HG02623 (cell line): Measurements from ENCODE around the gene PLOD3.

Experiments used
- ATAC-seq: cut with Tn5 transposase; IDR thresholded peaks from one replicate; pipeline ENCODE4 v1.9.1; 2021; ENCODE audit warnings: moderate library complexity; ENCODE audit not compliant: unreplicated experiment

Gene PLOD3

GRCh38 chr7:101166909-101167644 is 50.3 kb downstream of the PLOD3 start:
- ATAC-seq = no peak

- ATAC-seq = no peak
These were observed 50.8 kb downstream of the PLOD3 start for GRCh38 chr7:101166648-101166908.

- ATAC-seq = no peak
These were observed 51.3 kb downstream of the PLOD3 start for GRCh38 chr7:101165958-101166647.

GRCh38 chr7:101165075-101165957 is 52.1 kb downstream of the PLOD3 start, which contains the start of gene VGF:
Gene VGF (minus strand): TSS chr7:101165569. CDS start chr7:101164843, 726 bp downstream.
- peak; percentile 64 for ATAC-seq

GRCh38 chr7:101164071-101164840 is 53.1 kb downstream of the PLOD3 start:
- no peak for ATAC-seq

- ATAC-seq = no peak
These were observed 53.9 kb downstream of the PLOD3 start for GRCh38 chr7:101163279-101164070.

- no peak for ATAC-seq
These were observed 54.7 kb downstream of the PLOD3 start for GRCh38 chr7:101162551-101163278.

- no peak for ATAC-seq
These were observed 55.5 kb downstream of the PLOD3 start for GRCh38 chr7:101161692-101162471.

GRCh38 chr7:101160910-101161309 is 56.5 kb downstream of the PLOD3 start:
- ATAC-seq = no peak

GRCh38 chr7:101159696-101160674 is 57.4 kb downstream of the PLOD3 start:
- ATAC-seq = no peak

GRCh38 chr7:101156866-101157589 is 60.4 kb downstream of the PLOD3 start:
- no peak for ATAC-seq

GRCh38 chr7:101156277-101156676 is 61.1 kb downstream of the PLOD3 start:
- ATAC-seq = no peak
